CD4-positive, alpha-beta T cell (primary cell): ENCODE results near the gene PTPN5. TPM values are rescaled to one million over a fixed set of nuclear protein-coding genes. Genes with fewer than 3 reads are reported as not detected.

Source experiments
- ATAC-seq: fragments of 200-7000 bp; cut with Tn5 transposase; one replicate; pipeline ENCODE4 v1.10.0; 2022; ENCODE audit warnings: mild to moderate bottlenecking; ENCODE audit not compliant: poor library complexity
- CTCF ChIA-PET: fragments of 350-600 bp; sonication (Branson Sonifier 250); formaldehyde crosslinking; loops from one replicate; lab custom pipeline; 2021; ENCODE audit warnings: antibody characterized with exemption, inconsistent platforms; lab: Charles Lee
- POLR2A ChIA-PET: fragments of 350-600 bp; sonication (Branson Sonifier 250); formaldehyde crosslinking; loops from one replicate; lab custom pipeline; 2021; ENCODE audit warnings: antibody characterized with exemption, inconsistent platforms; lab: Charles Lee
- DNase-seq, 14 experiments: peaks; one replicate each; pipeline ENCODE4 v3.0.0-alpha.2; 2013 to 2020; ENCODE audit warnings: mixed read lengths in 2 of 14
- H3K27ac ChIP-seq, 2 donors: one replicate each; pipeline versions ENCODE4 v1.5.1 to v1.7.0; 2013; ENCODE audit warnings: low read length in 2 of 2, low read depth in 1 of 2, mild to moderate bottlenecking in 1 of 2
- H3K27me3 ChIP-seq, 2 experiments: 1 replicate in 1 of 2; 2 replicates in 1 of 2; pipeline versions ENCODE4 v1.6.1 to v1.7.0; 2013; ENCODE audit warnings: low read length in 2 of 2, control low read depth in 1 of 2, mild to moderate bottlenecking in 1 of 2, moderate library complexity in 1 of 2; ENCODE audit not compliant: insufficient read depth in 2 of 2, control insufficient read depth in 1 of 2
- H3K36me3 ChIP-seq: one replicate; pipeline ENCODE4 v1.6.1; 2013; ENCODE audit warnings: low read length, control low read depth; ENCODE audit not compliant: insufficient read depth
- H3K4me1 ChIP-seq: one replicate; pipeline ENCODE4 v1.6.1; 2013; ENCODE audit warnings: low read length, control low read depth; ENCODE audit not compliant: insufficient read depth
- H3K4me3 ChIP-seq: one replicate; pipeline ENCODE4 v1.5.1; 2013; ENCODE audit warnings: mild to moderate bottlenecking, low read length, moderate library complexity
- H3K9me3 ChIP-seq, 2 experiments: 1 replicate in 1 of 2; 2 replicates in 1 of 2; pipeline versions ENCODE4 v1.6.1 to v1.7.0; 2013; ENCODE audit warnings: low read length in 2 of 2, mild to moderate bottlenecking in 2 of 2, control low read depth in 1 of 2, moderate library complexity in 1 of 2; ENCODE audit not compliant: control insufficient read depth in 1 of 2, insufficient read depth in 1 of 2
- H3K27ac Mint-ChIP-seq: one replicate; pipeline ENCODE4 v1.8.0; 2020; ENCODE audit warnings: mixed read lengths
- H3K27me3 Mint-ChIP-seq: one replicate; pipeline ENCODE4 v1.8.0; 2021; ENCODE audit warnings: mixed read lengths
- H3K36me3 Mint-ChIP-seq: one replicate; pipeline ENCODE4 v1.8.0; 2021; ENCODE audit warnings: low read depth, mixed read lengths
- H3K4me1 Mint-ChIP-seq: one replicate; pipeline ENCODE4 v1.8.0; 2021; ENCODE audit warnings: low read depth, mixed read lengths
- H3K4me3 Mint-ChIP-seq: one replicate; pipeline ENCODE4 v1.8.0; 2020; ENCODE audit warnings: mild to moderate bottlenecking, mixed read lengths
- H3K9me3 Mint-ChIP-seq: one replicate; pipeline ENCODE4 v1.8.0; 2020; ENCODE audit warnings: mixed read lengths
- intact Hi-C, 2 experiments: fragments of 100-400 bp; cut with DNase I in 1 of 2; cut with micrococcal nuclease in 1 of 2; formaldehyde crosslinking; loops; one replicate each; pipeline versions ENCODE4 v1.15.1 to v1.9.0; 2023 to 2025; cut with DNase I, micrococcal nuclease
- total RNA-seq, 174 experiments: library from RNA in 2 of 174; stranded (reverse) in 2 of 174; gene quantifications; one replicate each; pipeline ENCODE4 v1.2.3 and lab custom pipeline; 2021 to 2026
- TF ChIP-seq, protein P1 (sequence below): fragments of 200-600 bp; IDR thresholded peaks from one replicate; pipeline ENCODE4 v1.8.0; 2022; ENCODE audit warnings: antibody characterized with exemption, mild to moderate bottlenecking

The PTPN5 gene
- total RNA-seq, 2 experiments from 2014 or later = not detected

DNA sequence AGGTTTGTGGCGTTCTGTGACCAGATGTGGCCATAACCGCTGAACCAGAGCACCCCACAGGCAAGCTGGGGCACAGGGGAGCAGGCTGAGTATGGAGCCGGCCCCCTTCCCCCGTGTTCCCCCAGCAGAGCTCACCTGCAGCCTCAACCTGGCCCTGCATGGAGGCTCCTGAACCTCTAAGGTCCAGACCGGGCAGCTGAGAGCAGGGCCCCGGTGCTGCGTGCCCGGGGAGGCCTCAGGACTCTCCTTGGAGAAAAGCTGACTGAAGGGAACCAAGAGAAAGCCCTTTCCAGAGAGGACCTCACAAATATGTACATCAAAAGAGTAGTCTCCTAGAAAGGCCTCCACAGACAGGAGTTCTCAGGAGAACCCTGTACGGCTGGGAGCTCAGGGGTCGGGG, 48.2 kb downstream of the PTPN5 start:
- H3K27me3 ChIP-seq = no peaks in the 10 kb centered on the region
- intact Hi-C loops = no loop called here
- Mint-ChIP-seq H3K4me1 (no peaks in the 10 kb centered on the region), H3K4me3 (no peak overlapping the region), H3K27me3 (no peaks in the 10 kb centered on the region), H3K36me3 (no peaks in the 10 kb centered on the region), H3K9me3 (no peaks in the 10 kb centered on the region), H3K27ac (no peak overlapping the region)
- ChIA-PET POLR2A (no interaction called here), CTCF (no interaction called here)
- H3K9me3 ChIP-seq = no peaks in the 10 kb centered on the region
- ATAC-seq = no peak
- DNase-seq = no peak
- no peak overlapping the region for H3K4me3 ChIP-seq
- TF ChIP-seq, protein P1, sequence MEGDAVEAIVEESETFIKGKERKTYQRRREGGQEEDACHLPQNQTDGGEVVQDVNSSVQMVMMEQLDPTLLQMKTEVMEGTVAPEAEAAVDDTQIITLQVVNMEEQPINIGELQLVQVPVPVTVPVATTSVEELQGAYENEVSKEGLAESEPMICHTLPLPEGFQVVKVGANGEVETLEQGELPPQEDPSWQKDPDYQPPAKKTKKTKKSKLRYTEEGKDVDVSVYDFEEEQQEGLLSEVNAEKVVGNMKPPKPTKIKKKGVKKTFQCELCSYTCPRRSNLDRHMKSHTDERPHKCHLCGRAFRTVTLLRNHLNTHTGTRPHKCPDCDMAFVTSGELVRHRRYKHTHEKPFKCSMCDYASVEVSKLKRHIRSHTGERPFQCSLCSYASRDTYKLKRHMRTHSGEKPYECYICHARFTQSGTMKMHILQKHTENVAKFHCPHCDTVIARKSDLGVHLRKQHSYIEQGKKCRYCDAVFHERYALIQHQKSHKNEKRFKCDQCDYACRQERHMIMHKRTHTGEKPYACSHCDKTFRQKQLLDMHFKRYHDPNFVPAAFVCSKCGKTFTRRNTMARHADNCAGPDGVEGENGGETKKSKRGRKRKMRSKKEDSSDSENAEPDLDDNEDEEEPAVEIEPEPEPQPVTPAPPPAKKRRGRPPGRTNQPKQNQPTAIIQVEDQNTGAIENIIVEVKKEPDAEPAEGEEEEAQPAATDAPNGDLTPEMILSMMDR = no peak
- no peak overlapping the region for H3K27ac ChIP-seq
- no peaks in the 10 kb centered on the region for H3K36me3 ChIP-seq
- no peaks in the 10 kb centered on the region for H3K4me1 ChIP-seq

DNA sequence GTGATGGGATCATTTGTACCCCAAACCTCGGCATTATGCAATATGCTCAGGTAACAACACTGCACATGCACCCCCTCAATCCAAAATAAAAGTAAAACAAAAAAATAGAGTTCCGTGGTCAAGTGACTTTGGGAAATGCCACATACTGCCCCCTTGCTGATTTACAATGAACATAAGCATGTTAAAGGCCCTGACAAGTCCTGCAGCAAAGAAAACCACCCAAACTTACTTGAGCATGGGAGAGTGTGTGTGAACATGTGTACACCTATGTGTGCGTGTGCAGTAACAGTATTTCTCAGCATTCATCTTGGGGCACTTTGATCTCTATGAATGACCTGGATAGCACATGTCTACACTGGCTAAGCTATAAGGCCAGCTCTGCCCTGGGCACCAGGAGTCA, 49.8 kb downstream of the PTPN5 start:
- Mint-ChIP-seq H3K27ac (no peak overlapping the region), H3K36me3 (no peaks in the 10 kb centered on the region), H3K9me3 (no peaks in the 10 kb centered on the region), H3K4me1 (no peaks in the 10 kb centered on the region), H3K4me3 (no peak overlapping the region), H3K27me3 (no peaks in the 10 kb centered on the region)
- CTCF ChIA-PET = no interaction called here
- Histone ChIP-seq H3K27me3 (no peaks in the 10 kb centered on the region), H3K36me3 (no peaks in the 10 kb centered on the region), H3K4me1 (no peaks in the 10 kb centered on the region), H3K4me3 (no peak overlapping the region), H3K9me3 (no peaks in the 10 kb centered on the region), H3K27ac (no peak overlapping the region)
- DNase-seq (no peak), ATAC-seq (no peak)
- TF ChIP-seq, protein P1 = no peak
- POLR2A ChIA-PET = interaction anchor here (1.2 kb wide), 1 partner anchor 16 kb away, joined by 3 read pairs; no protein-coding TSS in a partner anchor
- intact Hi-C loops = no loop called here

DNA sequence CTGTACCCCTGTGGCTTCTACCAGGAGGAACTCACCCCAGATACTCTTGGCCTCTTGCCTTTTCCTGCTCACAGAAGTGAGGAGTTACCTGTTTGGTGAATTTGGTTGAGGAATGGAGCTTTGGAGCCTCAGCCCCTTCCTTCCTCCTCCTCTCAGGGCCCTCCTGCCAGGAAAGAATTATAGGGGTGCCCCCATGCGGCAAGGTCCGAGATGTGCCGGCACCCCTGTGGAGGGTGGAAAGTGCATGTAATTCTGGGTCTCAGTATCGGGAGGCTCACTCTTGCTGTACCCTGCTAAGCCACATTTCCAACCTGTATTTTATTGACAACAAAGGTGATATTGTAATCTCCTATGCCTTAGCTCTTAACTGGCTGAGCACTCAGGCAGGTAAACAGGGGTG, 51.9 kb downstream of the PTPN5 start:
- H3K4me3 ChIP-seq = no peak overlapping the region
- H3K4me1 Mint-ChIP-seq = no peaks in the 10 kb centered on the region
- intact Hi-C loops = loop anchor here in 1 of 2 experiments (10.0 kb wide), 2 partner anchors 435 to 485 kb away; no protein-coding TSS in a partner anchor
- TF ChIP-seq, protein P1 = no peak
- ATAC-seq = no peak
- H3K27ac Mint-ChIP-seq = no peak overlapping the region
- POLR2A ChIA-PET = no interaction called here
- H3K4me1 ChIP-seq = no peaks in the 10 kb centered on the region
- H3K4me3 Mint-ChIP-seq = no peak overlapping the region
- H3K36me3 Mint-ChIP-seq = no peaks in the 10 kb centered on the region
- no peak overlapping the region for H3K27ac ChIP-seq
- H3K27me3 ChIP-seq = no peaks in the 10 kb centered on the region
- H3K9me3 Mint-ChIP-seq = no peaks in the 10 kb centered on the region
- no peak for DNase-seq
- no peaks in the 10 kb centered on the region for H3K27me3 Mint-ChIP-seq
- H3K36me3 ChIP-seq = no peaks in the 10 kb centered on the region
- no peaks in the 10 kb centered on the region for H3K9me3 ChIP-seq
- CTCF ChIA-PET = interaction anchor here (1.3 to 1.7 kb wide), 2 partner anchors 17 to 25 kb away, joined by 4 to 5 read pairs; no protein-coding TSS in a partner anchor
